HEK293 (cell line): Measurements from ENCODE around the gene GBGT1.

Experiments used
- CTCF ChIA-PET: fragments of 350-600 bp; formaldehyde crosslinking; extraction: SDS; loops from one replicate; lab custom pipeline; 2021; ENCODE audit warnings: antibody characterized with exemption; lab: Yijun Ruan, JAX
- POLR2A ChIA-PET: fragments of 300-600 bp; formaldehyde crosslinking; extraction: SDS; loops from one replicate; lab custom pipeline; 2020; ENCODE audit warnings: antibody characterized with exemption, inconsistent platforms; lab: Yijun Ruan, JAX
- H3K27ac ChIP-seq: fragments of 200-500 bp; sonication (Bioruptor generic); 2 replicates; pipeline ENCODE4 v1.5.1; 2014; ENCODE audit warnings: low read depth, low read length, control low read depth, inconsistent platforms; ENCODE audit errors: extremely low read depth
- H3K36me3 ChIP-seq, 2 experiments: fragments of 200-500 bp in 1 of 2; sonication (Bioruptor generic) in 1 of 2; 1 replicate in 1 of 2; 2 replicates in 1 of 2; pipeline ENCODE4 v1.5.1; 2014 to 2017; ENCODE audit warnings: inconsistent platforms in 2 of 2, low read length in 2 of 2; ENCODE audit not compliant: control insufficient read depth in 2 of 2, insufficient read depth in 1 of 2
- H3K4me1 ChIP-seq: fragments of 200-500 bp; sonication (Bioruptor generic); 2 replicates; pipeline ENCODE4 v1.5.1; 2014; ENCODE audit warnings: mild to moderate bottlenecking, low read length, inconsistent platforms; ENCODE audit not compliant: control insufficient read depth, insufficient read depth
- H3K4me3 ChIP-seq: 2 replicates; pipeline ENCODE4 v1.5.1; 2011; ENCODE audit warnings: low read depth, mild to moderate bottlenecking, control low read depth, low read length, moderate library complexity
- H3K9me3 ChIP-seq: fragments of 200-500 bp; sonication (Bioruptor generic); 2 replicates; pipeline ENCODE4 v1.5.1; 2014; ENCODE audit warnings: low read depth, low read length, inconsistent platforms; ENCODE audit not compliant: control insufficient read depth, insufficient read depth
- FEZF1 ChIP-seq: fragments of 450-650 bp; formaldehyde crosslinking; IDR thresholded peaks from 2 replicates; pipeline ENCODE4 v1.5.1; 2016; ENCODE audit warnings: missing biosample characterization, missing genetic modification characterization
- HOXC10 ChIP-seq: sonication (generic); formaldehyde crosslinking; IDR thresholded peaks from 2 replicates; pipeline ENCODE4 v1.8.1; 2023; ENCODE audit warnings: mild to moderate bottlenecking, missing genetic modification reagents
- KLF1 ChIP-seq: fragments of 450-650 bp; formaldehyde crosslinking; IDR thresholded peaks from 2 replicates; pipeline ENCODE4 v1.5.1; 2016; ENCODE audit warnings: missing biosample characterization, missing genetic modification characterization
- OSR2 ChIP-seq: fragments of 450-650 bp; formaldehyde crosslinking; IDR thresholded peaks from 2 replicates; pipeline ENCODE4 v1.5.1; 2016; ENCODE audit warnings: missing biosample characterization, missing genetic modification characterization
- OVOL3 ChIP-seq: fragments of 450-650 bp; formaldehyde crosslinking; IDR thresholded peaks from 2 replicates; pipeline ENCODE4 v1.5.1; 2016; ENCODE audit warnings: missing biosample characterization, missing genetic modification characterization
- REPIN1 ChIP-seq: fragments of 450-650 bp; formaldehyde crosslinking; IDR thresholded peaks from 2 replicates; pipeline ENCODE4 v1.5.1; 2017; ENCODE audit warnings: missing biosample characterization, missing genetic modification characterization, low read depth
- TCF7L2 ChIP-seq: IDR thresholded peaks from 2 replicates; pipeline ENCODE4 v1.6.1; 2011; ENCODE audit warnings: low read depth, mild to moderate bottlenecking, inconsistent platforms, low read length, moderate library complexity, borderline replicate concordance
- TRIM28 ChIP-seq: IDR thresholded peaks from 2 replicates; pipeline ENCODE4 v1.6.1; 2011; ENCODE audit warnings: low read length, control low read depth, borderline replicate concordance
- WT1 ChIP-seq: fragments of 450-650 bp; formaldehyde crosslinking; IDR thresholded peaks from 2 replicates; pipeline ENCODE4 v1.5.1; 2016; ENCODE audit warnings: missing biosample characterization, missing genetic modification characterization
- ZBTB8A ChIP-seq: fragments of 450-650 bp; formaldehyde crosslinking; IDR thresholded peaks from 2 replicates; pipeline ENCODE4 v1.5.1; 2016; ENCODE audit warnings: missing biosample characterization, missing genetic modification characterization
- ZFP37 ChIP-seq: fragments of 450-650 bp; formaldehyde crosslinking; IDR thresholded peaks from 2 replicates; pipeline ENCODE4 v1.5.1; 2016; ENCODE audit warnings: missing biosample characterization, missing genetic modification characterization
- ZNF10 ChIP-seq: fragments of 450-650 bp; formaldehyde crosslinking; IDR thresholded peaks from 2 replicates; pipeline ENCODE4 v1.5.1; 2017; ENCODE audit warnings: missing biosample characterization, missing genetic modification characterization
- ZNF23 ChIP-seq: fragments of 450-650 bp; formaldehyde crosslinking; IDR thresholded peaks from 2 replicates; pipeline ENCODE4 v1.5.1; 2016; ENCODE audit warnings: missing biosample characterization, missing genetic modification characterization, borderline replicate concordance
- ZNF26 ChIP-seq: fragments of 450-650 bp; formaldehyde crosslinking; IDR thresholded peaks from 2 replicates; pipeline ENCODE4 v1.5.1; 2016; ENCODE audit warnings: missing biosample characterization, missing genetic modification characterization
- ZNF302 ChIP-seq: fragments of 450-650 bp; formaldehyde crosslinking; IDR thresholded peaks from 2 replicates; pipeline ENCODE4 v1.5.1; 2016; ENCODE audit warnings: missing biosample characterization, missing genetic modification characterization, low read depth
- ZNF404 ChIP-seq: fragments of 450-650 bp; formaldehyde crosslinking; IDR thresholded peaks from 2 replicates; pipeline ENCODE4 v1.5.1; 2017; ENCODE audit warnings: missing biosample characterization, missing genetic modification characterization
- ZNF529 ChIP-seq: fragments of 450-650 bp; formaldehyde crosslinking; IDR thresholded peaks from 2 replicates; pipeline ENCODE4 v1.5.1; 2017; ENCODE audit warnings: missing genetic modification characterization, missing biosample characterization; ENCODE audit not compliant: insufficient replicate concordance
- ZNF610 ChIP-seq: fragments of 450-650 bp; formaldehyde crosslinking; IDR thresholded peaks from 2 replicates; pipeline ENCODE4 v1.5.1; 2016; ENCODE audit warnings: missing biosample characterization, missing genetic modification characterization, borderline replicate concordance
- ZNF670 ChIP-seq: fragments of 450-650 bp; formaldehyde crosslinking; IDR thresholded peaks from 2 replicates; pipeline ENCODE4 v1.5.1; 2016; ENCODE audit warnings: missing biosample characterization, missing genetic modification characterization, low read depth
- ZNF776 ChIP-seq: fragments of 450-650 bp; formaldehyde crosslinking; IDR thresholded peaks from 2 replicates; pipeline ENCODE4 v1.5.0; 2017; ENCODE audit warnings: missing biosample characterization, missing genetic modification characterization, borderline replicate concordance
- TF ChIP-seq, protein P1 (sequence below): fragments of 450-650 bp; formaldehyde crosslinking; IDR thresholded peaks from 2 replicates; pipeline ENCODE4 v1.5.1; 2016; ENCODE audit warnings: missing biosample characterization, missing genetic modification characterization, borderline replicate concordance
- TF ChIP-seq, protein P2 (sequence below): fragments of 450-650 bp; IDR thresholded peaks from 2 replicates; pipeline ENCODE4 v1.5.1; 2018; ENCODE audit warnings: missing biosample characterization, missing genetic modification characterization
- TF ChIP-seq, protein P3 (sequence below): fragments of 450-650 bp; formaldehyde crosslinking; IDR thresholded peaks from 2 replicates; pipeline ENCODE4 v1.5.1; 2016; ENCODE audit warnings: missing biosample characterization, missing genetic modification characterization, borderline replicate concordance

GBGT1 gene

DNA sequence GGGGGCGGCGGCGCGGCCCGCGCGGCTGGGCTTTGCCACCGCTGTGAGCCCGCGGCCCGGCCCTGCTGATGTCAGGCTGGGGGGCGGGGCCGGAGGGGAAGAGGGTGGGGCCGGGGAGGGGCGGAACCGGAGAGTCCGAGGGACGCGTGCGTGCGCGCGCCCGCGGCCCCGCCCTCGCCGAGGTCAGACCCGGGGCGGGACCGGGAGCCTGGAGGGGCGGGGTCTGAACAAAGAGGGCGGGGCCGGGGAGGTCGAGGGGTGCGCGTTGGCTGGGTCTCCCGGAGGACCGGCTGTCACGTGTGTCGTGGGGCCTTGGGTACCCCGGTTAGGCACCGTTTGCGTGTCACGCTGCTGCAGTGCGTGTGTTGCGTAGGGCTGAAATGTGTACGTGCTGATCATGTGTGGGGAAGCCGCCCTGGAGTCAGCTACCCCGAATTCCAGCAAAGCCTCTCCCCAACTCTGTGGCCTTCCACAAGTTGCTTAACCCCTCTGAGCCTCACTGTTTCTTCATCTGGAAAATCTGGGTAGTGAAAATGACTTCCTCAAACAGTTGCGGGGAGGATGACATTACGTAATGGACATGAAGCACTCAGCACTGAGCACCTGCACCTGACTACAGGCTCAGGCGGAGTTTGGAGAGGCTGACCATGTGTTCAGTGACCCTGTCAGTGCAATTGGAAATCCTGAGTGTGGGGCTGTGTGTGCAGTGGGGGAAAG, 42.4 kb downstream of the GBGT1 start, which contains the start of gene RALGDS (continued):
- TF ChIP-seq ZFP37 (no peak), ZNF776 (tag by site-specific recombination) (no peak), KLF1 (tag by site-specific recombination) (peak; percentile 64), ZNF10 (no peak), HOXC10 (no peak), ZNF670 (tag by site-specific recombination) (no peak), FEZF1 (tag by site-specific recombination) (no peak), ZNF23 (tag by site-specific recombination) (no peak), WT1 (tag by site-specific recombination) (no peak), REPIN1 (no peak), ZNF404 (tag by site-specific recombination) (no peak)
- TF ChIP-seq, protein P1, sequence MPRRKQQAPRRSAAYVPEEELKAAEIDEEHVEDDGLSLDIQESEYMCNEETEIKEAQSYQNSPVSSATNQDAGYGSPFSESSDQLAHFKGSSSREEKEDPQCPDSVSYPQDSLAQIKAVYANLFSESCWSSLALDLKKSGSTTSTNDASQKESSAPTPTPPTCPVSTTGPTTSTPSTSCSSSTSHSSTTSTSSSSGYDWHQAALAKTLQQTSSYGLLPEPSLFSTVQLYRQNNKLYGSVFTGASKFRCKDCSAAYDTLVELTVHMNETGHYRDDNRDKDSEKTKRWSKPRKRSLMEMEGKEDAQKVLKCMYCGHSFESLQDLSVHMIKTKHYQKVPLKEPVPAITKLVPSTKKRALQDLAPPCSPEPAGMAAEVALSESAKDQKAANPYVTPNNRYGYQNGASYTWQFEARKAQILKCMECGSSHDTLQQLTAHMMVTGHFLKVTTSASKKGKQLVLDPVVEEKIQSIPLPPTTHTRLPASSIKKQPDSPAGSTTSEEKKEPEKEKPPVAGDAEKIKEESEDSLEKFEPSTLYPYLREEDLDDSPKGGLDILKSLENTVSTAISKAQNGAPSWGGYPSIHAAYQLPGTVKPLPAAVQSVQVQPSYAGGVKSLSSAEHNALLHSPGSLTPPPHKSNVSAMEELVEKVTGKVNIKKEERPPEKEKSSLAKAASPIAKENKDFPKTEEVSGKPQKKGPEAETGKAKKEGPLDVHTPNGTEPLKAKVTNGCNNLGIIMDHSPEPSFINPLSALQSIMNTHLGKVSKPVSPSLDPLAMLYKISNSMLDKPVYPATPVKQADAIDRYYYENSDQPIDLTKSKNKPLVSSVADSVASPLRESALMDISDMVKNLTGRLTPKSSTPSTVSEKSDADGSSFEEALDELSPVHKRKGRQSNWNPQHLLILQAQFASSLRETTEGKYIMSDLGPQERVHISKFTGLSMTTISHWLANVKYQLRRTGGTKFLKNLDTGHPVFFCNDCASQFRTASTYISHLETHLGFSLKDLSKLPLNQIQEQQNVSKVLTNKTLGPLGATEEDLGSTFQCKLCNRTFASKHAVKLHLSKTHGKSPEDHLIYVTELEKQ (tag by site-specific recombination): no peak; the same call in 1 of the 2 replicates

GRCh38 chr9:133120501-133121197, 43.1 kb downstream of the GBGT1 start:
- ChIA-PET POLR2A (interaction anchor here (1.3 to 4.0 kb wide), 3 partner anchors 13 to 90 kb away, joined by 4 to 24 read pairs (median 5); partner anchors contain the start of gene GTF3C5), CTCF (interaction anchor here (4.0 kb wide), 1 partner anchor 18 kb away, joined by 19 read pairs; no protein-coding TSS in a partner anchor)
- Histone ChIP-seq H3K4me1 (peaks cover 3% of the 10 kb centered on the region; the same call in 1 of the 2 replicates), H3K9me3 (no peaks in the 10 kb centered on the region), H3K36me3 (peaks cover 0 to 13% of the 10 kb centered on the region in 2 experiments; a peak in 1 of 3 replicates), H3K27ac (peak overlapping the region; percentile 74; the same call in 1 of the 2 replicates), H3K4me3 (peak overlapping the region; percentile 66)
- TF ChIP-seq ZFP37 (no peak), ZNF302 (tag by site-specific recombination) (no peak), ZNF26 (tag by site-specific recombination) (no peak), TCF7L2 (no peak), OSR2 (tag by site-specific recombination) (no peak), ZNF404 (tag by site-specific recombination) (no peak), ZBTB8A (peak; percentile 75), TRIM28 (no peak), ZNF529 (tag by site-specific recombination) (no peak), OVOL3 (tag by site-specific recombination) (no peak), ZNF610 (tag by site-specific recombination) (no peak)
- TF ChIP-seq, protein P2, sequence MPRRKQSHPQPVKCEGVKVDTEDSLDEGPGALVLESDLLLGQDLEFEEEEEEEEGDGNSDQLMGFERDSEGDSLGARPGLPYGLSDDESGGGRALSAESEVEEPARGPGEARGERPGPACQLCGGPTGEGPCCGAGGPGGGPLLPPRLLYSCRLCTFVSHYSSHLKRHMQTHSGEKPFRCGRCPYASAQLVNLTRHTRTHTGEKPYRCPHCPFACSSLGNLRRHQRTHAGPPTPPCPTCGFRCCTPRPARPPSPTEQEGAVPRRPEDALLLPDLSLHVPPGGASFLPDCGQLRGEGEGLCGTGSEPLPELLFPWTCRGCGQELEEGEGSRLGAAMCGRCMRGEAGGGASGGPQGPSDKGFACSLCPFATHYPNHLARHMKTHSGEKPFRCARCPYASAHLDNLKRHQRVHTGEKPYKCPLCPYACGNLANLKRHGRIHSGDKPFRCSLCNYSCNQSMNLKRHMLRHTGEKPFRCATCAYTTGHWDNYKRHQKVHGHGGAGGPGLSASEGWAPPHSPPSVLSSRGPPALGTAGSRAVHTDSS (tag by site-specific recombination): no peak
- TF ChIP-seq, protein P3, sequence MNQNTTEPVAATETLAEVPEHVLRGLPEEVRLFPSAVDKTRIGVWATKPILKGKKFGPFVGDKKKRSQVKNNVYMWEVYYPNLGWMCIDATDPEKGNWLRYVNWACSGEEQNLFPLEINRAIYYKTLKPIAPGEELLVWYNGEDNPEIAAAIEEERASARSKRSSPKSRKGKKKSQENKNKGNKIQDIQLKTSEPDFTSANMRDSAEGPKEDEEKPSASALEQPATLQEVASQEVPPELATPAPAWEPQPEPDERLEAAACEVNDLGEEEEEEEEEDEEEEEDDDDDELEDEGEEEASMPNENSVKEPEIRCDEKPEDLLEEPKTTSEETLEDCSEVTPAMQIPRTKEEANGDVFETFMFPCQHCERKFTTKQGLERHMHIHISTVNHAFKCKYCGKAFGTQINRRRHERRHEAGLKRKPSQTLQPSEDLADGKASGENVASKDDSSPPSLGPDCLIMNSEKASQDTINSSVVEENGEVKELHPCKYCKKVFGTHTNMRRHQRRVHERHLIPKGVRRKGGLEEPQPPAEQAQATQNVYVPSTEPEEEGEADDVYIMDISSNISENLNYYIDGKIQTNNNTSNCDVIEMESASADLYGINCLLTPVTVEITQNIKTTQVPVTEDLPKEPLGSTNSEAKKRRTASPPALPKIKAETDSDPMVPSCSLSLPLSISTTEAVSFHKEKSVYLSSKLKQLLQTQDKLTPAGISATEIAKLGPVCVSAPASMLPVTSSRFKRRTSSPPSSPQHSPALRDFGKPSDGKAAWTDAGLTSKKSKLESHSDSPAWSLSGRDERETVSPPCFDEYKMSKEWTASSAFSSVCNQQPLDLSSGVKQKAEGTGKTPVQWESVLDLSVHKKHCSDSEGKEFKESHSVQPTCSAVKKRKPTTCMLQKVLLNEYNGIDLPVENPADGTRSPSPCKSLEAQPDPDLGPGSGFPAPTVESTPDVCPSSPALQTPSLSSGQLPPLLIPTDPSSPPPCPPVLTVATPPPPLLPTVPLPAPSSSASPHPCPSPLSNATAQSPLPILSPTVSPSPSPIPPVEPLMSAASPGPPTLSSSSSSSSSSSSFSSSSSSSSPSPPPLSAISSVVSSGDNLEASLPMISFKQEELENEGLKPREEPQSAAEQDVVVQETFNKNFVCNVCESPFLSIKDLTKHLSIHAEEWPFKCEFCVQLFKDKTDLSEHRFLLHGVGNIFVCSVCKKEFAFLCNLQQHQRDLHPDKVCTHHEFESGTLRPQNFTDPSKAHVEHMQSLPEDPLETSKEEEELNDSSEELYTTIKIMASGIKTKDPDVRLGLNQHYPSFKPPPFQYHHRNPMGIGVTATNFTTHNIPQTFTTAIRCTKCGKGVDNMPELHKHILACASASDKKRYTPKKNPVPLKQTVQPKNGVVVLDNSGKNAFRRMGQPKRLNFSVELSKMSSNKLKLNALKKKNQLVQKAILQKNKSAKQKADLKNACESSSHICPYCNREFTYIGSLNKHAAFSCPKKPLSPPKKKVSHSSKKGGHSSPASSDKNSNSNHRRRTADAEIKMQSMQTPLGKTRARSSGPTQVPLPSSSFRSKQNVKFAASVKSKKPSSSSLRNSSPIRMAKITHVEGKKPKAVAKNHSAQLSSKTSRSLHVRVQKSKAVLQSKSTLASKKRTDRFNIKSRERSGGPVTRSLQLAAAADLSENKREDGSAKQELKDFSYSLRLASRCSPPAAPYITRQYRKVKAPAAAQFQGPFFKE (tag by site-specific recombination): no peak
